SHP77 treated with DMSO at 0.1 percent for 48 hours (cell line): ENCODE data around the gene THRB.

Experiments used
- DNase-seq: peaks from one replicate; lab custom pipeline; 2025; lab: John Stamatoyannopoulos, UW

THRB gene

DNA sequence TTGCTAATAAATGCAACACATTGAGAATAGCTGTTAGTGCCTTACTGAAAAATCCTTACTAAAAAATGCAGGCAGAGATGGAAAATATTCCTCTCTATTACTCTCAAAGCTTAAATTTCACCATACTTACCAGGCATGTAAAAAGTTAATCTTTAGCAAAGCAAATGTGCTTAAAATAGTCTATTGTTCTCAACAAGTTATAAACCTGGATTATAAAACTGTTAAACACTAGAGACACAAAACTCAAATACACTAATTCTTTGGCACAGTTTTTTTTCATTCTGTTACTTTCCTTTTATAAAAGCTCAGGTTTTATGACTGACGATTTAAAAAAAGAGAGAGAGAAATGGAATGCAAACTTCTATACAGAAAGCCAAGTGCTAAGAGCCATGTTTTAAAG lies 119.8 kb downstream of the THRB start:
- no peak for DNase-seq

DNA sequence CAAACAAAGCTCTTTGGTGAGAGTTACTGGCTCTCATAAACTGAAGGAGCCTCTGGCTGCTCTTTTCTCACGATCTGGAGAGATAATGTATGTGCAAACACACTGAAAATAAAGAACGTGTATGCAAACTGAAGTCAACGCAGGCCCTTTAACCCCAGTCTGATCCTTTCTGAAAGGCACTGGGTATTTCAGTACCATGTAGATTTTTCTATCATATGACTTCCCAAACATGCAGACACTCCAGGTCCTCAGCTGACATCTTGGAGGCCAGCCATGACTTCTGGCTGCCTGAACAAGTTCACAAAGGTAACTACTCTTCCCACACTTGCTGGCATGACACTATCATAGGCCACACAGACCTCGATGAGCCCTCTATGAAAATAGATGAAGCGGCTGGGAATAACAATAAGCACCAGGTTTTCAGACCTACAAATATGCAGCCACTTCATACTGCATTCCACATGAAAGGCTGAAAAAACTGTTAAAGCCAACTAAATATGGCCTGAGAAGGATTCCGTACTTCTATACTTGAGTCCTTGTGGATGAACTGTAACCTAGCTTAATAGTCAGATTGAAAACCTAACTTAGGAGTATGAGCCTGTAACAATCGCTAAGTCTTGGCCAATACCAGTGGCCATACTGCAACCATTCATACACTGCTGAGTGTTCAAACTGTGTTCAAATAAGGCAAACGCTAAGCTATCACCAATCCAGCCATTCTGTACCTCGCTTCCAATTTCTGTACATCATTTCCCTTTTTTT lies 121.3 kb downstream of the THRB start:
- no peak for DNase-seq

DNA sequence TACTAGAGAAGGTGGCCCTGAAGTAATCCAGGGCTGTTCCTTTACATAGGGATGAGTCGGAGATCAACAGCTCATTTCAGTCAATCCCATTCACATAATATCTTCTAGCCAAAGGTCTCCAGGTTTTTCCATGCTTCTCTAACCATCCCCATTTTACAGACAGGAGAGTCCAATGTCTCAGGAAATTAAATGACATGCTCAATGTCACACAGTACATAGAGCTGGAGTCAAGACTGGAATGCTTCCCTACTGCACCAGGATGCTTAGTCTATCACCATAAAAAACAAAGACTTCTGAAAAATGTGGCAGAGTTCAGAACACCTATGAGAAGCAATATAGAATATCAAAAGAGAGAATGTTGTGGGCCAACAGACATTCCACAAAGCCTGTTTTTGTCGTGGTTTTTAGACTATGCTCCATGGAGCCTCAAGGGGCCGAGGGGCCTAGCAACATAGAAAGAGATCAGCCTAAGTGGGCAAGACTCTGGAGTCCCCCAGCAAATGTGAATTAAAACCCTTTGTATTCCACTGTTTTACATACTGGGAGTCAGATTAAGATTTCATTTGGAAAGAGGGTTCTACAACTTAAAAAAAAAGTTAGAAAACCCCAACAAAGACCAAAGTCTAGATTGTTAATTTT lies 122.0 kb downstream of the THRB start:
- no peak for DNase-seq

DNA sequence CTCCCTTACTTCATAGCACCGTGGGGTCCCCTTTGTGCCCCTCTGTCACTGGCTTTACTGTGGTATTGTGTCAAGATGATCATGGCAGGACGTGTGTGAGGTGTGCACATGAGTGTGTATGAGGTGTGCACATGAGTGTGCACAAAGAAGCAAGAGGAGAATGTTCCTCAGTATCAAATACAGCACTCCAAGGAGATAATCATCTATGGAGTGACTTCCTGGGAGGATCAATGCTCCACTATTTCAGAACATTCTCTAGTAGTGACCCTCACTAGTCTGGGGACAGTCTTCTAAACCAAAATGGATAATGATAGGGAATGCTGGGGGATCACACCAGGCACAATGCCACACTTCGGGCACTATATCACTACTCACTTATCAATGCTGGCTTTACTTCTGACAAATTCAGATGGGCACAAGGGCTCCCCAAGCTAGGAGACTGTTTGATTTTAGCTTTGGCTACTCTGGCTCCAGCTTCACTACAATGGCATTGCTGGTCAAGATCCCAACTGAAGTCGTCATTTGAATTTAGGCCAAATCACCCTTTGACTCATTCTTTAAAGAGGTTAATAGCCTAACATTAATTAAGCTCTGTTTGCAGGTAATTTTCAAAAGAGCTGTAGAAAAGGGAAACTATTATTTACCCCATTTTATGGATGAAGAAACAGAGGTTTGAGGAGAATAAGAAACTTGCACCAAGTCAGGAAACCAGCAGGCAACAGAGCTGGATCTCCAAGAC lies 124.1 kb downstream of the THRB start:
- no peak for DNase-seq

DNA sequence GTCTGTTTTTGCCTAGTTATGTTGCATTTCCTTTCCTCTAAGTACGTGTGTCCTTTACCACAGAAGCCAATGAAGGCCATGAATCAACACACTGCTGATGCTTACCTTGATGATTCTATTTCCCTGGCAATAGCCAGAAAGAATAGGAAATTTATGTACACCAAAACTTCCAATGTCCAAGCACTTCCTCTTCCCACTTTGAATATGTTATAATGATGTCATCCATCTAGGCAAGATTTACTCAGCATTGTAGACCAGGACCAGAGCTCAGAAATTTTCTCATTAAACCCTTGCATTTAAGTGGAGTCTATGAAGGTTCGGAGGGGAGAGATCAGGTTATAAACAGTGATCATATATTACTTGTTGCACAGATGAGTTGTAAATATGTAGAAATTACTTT lies 126.0 kb downstream of the THRB start:
- no peak for DNase-seq

DNA sequence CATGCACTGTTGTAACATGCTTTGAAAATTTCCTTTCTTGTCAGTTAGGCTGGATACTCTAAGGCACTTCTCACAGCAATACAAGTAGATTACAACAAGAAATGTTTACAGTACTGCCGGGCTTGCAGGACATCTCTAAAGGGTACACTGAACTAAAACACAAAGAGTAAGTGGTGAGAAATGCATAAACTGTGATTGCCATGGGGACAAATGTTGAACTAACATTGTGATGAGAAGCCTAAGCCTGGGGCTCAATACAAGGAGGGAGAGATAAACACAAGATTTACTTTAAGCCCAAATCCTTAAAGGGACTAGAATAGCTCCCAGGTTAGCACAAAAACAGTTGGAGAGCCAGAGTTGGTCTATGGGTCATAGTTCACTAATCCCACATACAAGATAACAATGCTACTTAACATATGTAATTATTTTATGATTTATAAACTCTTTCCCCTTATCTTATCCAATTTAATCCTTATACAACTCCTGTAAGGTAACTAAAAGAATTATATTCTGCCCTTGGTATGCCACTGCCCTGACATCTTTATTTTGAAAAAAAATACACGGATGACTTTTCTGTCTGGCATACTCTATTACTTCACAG lies 126.9 kb downstream of the THRB start:
- no peak for DNase-seq

DNA sequence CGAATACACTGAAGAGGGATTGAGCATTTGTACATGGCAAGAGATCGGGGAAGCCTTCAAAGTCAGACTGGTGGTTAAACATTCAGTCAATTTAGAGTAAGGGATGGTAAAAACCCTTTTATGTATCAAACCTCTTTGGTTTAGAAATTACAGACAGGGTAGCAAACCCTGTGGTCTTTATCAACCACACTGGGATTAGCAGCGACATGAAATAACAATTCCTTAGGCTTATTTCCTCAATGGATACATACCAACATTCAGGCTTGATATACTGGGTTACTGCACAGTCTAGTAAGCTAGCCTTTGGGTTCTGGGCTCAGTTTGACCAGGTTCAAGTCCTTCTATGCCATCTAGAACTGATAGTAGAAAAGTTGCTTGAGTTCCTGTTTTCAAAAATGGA lies 127.4 kb downstream of the THRB start:
- DNase-seq = no peak

DNA sequence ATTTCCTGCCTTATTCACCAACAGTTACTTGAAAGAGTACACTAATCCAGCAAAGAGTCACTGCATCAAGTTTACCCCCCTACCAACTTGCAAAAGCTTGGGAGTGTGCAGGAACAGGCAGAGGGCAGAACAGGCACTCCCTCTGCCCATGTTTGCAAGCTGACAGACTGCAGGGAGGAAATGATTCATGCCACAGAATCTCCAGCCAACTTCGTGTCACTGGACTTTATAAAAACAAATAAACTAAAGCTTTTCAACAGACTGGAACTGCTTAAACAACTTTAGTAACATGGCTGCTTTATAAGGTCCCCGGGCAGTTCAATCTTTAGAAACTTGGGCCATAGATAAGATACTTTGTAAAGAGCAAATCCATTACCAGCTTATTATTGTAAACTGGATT lies 129.5 kb downstream of the THRB start:
- DNase-seq = no peak

DNA sequence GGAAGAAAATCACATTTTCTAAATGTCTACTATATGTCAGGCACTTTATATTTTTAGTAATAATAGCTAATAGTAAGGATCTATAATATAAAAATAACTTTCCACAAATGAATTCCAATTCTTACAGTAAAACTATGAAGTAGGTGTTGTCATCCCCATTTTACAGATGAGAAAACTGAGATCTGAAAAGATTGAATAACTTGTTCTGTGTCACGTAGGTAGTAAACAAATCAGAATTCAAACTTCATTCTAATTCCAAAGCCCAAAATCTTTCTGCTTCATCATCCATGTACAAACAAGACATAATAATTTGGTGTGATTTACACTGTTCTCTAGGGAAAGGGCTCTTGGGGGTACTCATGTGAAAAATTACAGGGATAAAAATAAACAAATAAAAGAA lies 130.3 kb downstream of the THRB start:
- DNase-seq = no peak

DNA sequence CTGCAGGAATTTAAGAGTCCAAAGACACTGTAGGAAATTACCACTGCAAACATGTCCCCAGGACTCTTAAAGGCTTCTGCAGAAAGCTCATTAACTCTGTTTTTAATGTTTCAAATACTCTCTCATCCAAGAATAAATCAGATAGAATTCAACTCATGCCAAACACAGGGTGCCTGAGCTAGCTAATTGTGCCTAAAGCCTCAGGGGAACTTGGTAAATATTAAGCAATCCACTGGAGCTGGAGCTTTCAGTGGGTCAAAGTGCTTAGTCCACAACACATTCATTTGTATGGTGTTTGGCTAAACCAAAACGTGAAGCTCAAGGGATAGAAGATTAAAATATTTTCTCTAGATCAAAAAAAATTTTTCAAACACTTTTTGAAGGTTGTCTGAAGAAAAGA lies 131.4 kb downstream of the THRB start:
- no peak for DNase-seq

DNA sequence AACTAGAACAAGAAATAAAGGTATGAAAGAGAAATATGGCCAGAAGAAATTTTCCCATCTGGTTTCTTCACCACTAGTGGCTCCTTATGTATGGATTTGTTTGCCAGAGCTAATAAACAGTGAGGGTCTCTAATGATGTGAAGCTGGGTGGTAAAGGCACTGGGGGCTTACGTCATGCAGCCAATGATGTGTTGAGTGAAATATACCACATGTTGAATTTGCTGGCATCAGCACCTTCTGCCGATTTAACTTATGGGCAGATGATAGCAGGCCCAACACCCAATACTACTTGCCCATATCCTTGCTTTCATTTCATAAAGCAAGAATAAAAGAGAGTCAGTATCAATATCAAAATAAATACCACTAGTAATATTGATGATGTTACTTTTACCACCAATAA lies 133.0 kb downstream of the THRB start:
- no peak for DNase-seq

DNA sequence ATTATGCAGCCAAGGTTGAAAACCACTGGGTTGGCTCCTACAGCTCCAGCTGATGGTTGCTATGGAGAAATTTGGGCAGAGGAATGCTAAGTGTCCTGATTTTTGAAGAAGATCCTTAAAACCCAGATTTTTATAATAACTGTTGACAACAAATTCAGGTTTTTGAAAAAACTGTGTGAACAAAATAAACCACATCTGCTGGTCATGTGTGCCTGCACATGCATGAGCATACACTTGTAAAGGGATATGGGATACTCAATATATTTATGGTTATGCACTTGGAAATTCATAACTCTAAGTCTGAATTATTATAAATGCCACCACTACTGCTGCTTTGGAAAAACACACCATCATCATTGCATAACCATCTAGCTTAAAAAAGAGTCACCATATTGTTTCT lies 133.7 kb downstream of the THRB start:
- no peak for DNase-seq

DNA sequence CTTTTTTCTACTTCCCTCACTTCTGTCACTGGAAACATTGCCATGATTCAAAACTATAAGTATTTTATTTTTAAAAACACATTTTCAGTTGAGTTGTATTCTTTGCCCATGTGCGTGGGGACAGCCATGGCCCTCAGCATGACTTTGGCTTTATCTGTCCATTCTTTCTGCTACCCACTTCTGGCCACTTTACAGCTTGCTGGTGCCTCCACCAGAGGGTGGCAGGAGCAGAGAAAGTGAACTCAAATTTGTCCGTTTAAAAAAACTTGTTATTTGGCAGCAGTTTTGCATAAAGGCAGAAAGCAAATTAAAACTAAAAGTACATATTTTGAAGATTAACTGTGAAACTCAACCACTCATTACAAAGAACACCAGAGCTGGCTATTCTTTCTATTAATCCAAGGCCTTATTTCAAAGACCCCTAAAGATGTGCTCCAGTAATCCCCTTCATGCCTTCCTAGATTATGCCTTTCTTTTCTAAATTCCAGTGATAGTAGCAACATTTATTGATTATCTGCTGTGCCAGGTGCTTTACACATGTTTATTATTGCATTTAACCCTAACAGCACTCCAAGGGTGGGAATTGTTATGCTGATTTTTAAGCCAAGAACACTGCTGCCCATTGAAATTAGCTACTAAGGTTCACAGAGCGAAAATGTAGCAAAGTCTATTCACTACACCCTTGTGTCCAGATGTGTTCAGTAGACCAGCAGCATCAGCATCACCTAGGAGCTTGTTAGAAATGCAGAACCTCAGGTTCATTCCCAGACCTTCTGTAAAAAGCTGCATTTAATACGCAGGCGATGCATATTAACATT lies 134.8 kb downstream of the THRB start:
- no peak for DNase-seq

DNA sequence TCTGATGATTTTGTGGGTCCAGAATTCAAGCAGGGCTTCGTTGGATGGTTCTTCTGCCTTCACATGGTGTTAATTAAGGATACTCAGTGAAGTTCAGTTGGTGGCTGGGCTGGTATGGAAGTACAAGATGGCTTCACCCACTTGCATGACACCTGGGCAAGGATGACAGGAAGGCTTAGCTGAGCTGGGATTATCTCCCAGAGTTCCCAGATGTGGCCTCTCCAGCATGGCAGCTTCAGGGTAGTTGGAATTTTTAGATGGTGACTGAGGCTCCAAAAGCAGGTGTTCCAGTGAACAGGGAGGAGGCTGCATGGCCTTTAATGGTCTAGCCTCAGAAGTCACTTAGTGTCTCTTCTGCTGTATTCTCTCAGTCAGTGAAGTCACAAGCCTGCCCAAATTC lies 135.5 kb downstream of the THRB start:
- DNase-seq = no peak

DNA sequence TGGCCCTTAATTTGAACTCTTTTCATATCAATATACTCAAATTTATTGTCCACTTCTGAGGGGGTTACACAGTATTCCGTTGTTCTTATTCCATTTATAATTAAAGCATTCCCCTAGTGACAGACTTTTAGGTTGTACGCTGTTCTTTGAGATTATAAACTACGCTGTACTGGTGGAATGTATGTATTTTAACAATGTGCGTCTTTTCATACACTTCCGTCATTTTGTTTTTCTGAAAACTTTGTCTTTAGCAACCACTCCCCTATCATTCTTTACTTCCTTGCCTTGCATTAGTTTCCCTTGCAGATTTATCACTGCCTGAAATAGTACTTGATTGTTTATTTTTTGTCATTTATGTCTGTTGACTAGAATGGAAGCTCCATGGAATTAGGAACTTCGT lies 137.0 kb downstream of the THRB start:
- no peak for DNase-seq

DNA sequence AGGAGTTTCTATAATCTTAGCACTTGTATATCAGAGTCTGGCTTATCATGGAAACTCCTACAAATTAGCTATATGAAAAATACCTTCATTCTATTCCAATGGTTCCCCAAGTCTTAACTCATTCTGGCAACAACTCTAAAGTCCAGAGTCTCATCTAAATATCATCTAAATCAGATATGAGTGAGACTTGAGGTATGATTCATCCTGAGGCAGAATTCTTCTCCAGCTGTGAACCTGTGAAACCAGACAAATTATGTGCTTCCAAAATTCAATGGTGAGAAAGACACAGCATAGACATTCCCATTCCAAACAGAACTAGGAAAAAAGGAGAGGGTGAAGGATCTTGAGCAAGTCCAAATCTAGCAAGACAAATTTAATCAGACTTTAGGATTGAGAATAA lies 138.8 kb downstream of the THRB start:
- no peak for DNase-seq

DNA sequence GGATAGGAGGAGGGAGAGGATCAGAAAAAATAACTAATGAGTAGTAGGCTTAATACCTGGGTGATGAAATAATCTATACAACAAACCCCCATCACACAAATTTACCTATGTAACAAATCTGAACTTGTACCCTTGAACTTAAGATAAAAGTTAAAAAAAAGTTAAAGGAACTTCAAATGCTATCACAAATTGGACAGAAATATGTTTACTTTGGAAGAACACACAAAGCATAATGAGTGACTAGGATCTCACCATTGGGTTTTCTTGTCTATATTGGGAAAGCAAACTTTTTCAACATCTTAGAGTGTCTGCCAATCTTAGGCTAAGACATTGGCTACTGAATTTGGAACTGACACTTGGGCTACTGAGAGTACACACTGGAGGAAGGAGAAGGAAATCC lies 140.4 kb downstream of the THRB start:
- no peak for DNase-seq

DNA sequence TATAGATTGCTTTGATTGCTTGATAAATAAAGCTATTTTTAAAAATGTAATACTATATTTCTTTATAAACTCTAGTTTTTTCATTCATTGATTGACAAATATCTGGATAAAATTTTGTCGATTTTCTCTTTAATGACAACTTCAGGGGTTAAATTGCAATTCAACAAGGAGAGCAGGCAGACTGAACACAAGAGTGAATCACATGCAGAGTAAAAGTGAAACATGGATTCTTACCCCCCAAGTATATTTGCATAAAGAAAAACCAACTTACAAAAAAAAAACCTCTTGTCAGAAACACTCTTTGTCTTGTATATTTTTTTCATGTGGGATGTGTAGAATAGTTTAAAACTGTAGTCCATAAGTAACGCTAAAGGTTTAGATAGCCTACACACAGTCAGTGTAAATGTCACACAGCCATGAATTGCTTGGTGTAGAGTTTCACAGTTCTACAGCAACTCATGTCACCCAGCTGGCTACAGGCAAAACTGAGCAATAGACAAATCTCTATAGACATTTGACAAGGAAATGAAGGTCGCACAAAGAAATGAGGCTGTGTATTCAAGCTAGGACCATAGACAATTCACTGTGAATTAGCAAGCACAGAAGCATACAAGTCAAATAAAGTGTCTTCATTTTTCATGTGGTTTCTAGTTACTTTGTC lies 141.6 kb downstream of the THRB start:
- no peak for DNase-seq

DNA sequence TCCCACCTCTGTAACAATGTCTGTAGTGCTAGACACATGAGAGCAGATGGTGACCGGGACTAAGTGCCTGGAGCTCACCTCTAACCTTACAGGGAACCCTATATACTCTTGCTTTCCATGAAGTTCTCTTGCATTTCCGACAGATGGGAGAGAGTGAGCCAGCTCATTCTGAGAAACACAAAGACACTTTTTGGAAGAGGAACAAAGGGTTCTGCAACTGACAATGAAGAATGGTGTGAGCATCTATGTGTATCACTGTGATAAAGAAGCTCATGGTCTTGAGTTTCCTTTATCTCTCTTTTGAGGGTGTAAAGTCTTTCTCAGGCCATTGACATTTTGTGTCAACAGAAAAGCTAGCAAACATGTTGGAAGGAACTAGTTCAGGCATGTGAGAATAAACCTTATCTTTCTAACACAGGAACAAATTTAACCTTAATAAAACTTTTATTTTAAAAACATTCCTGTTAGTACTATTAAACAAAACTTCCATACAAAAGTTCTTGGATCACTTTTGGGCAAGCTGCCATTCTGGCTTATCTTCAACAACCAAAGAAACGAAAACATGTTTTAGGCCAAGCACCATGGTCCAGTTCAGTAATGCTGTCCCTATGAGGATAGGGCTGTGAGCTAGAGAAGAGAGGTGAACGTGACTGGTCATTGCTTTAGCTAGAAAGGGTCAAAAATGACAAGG lies 142.7 kb downstream of the THRB start:
- DNase-seq = no peak

DNA sequence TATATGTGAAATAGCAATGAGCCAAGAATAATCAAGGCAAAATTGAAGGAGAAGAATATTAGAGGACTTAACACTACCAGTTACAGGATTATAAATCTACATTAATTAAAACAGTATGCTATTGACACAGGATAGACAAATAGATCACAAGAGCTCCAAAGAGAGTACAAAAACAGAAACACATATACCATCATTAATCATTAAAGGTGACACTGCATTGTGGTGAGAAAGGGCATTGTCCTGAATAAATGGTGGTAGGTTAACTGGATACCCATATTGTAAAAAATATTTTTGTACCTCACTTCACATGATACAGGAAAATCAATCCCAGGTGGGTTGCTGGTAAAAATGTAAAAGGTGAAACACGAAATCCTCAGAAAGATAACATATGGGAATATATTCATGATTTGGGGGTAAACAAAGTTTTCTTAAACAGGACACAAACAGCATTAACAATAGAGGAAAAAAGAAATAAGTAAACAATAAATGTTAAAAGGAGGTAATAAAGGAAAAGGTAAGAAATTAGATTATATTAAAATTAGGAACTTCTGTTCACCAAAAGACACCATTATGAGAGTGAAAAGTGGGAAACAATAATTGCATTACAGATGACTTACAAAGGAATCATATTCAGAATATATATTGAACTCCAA lies 145.2 kb downstream of the THRB start:
- no peak for DNase-seq
